IMR-90 (cell line): Measurements from ENCODE around the gene RPS6KA4. TPM values are rescaled to one million over a fixed set of nuclear protein-coding genes. Genes with fewer than 3 reads are reported as not detected.

Source experiments
- ATAC-seq: fragments of 200-7000 bp; cut with Tn5 transposase; 2 replicates; pipeline ENCODE4 v1.9.1; 2020; ENCODE audit warnings: low read depth, mild to moderate bottlenecking, moderate library complexity
- BruUV-seq: library from RNA; stranded (reverse); fragments of 400-500 nt; replicated peaks from 2 replicates; lab custom pipeline; 2021; lab: Mats Ljungman, UMichigan
- CTCF ChIA-PET: fragments of 300-600 bp; formaldehyde crosslinking; extraction: SDS; loops from one replicate; lab custom pipeline; 2021; ENCODE audit warnings: antibody characterized with exemption; lab: Yijun Ruan, JAX
- POLR2A ChIA-PET: fragments of 300-600 bp; sonication (Branson Sonifier 250); formaldehyde crosslinking; loops from one replicate; lab custom pipeline; 2022; ENCODE audit warnings: antibody characterized with exemption; ENCODE audit not compliant: unreplicated experiment; lab: Charles Lee
- DNase-seq: peaks from one replicate; pipeline ENCODE4 v3.0.0; 2013
- H2AFZ ChIP-seq: replicated peaks from 2 replicates; pipeline ENCODE3; 2013; ENCODE audit warnings: low read length, mild to moderate bottlenecking; ENCODE audit not compliant: poor library complexity
- H2AK5ac ChIP-seq: 2 replicates; pipeline ENCODE4 v1.6.1; 2013; ENCODE audit warnings: low read depth, low read length, inconsistent platforms
- H2AK9ac ChIP-seq: replicated peaks from 2 replicates; pipeline ENCODE3; 2013; ENCODE audit warnings: mild to moderate bottlenecking, low read depth, low read length, moderate library complexity; ENCODE audit not compliant: poor library complexity
- H2BK120ac ChIP-seq: 2 replicates; pipeline ENCODE4 v1.6.1; 2013; ENCODE audit warnings: low read depth, low read length, inconsistent platforms
- H2BK15ac ChIP-seq: 3 replicates; pipeline ENCODE4 v1.6.1; 2013; ENCODE audit warnings: low read depth, low read length, inconsistent platforms
- H2BK20ac ChIP-seq: 2 replicates; pipeline ENCODE4 v1.6.1; 2013; ENCODE audit warnings: low read depth, mild to moderate bottlenecking, inconsistent platforms, low read length, moderate library complexity
- H2BK5ac ChIP-seq: 2 replicates; pipeline ENCODE4 v1.6.1; 2013; ENCODE audit warnings: mild to moderate bottlenecking, low read depth, low read length, inconsistent platforms; ENCODE audit not compliant: poor library complexity, severe bottlenecking
- H3K14ac ChIP-seq: replicated peaks from 2 replicates; pipeline ENCODE4 v1.6.1; 2013; ENCODE audit warnings: low read depth, low read length, inconsistent platforms
- H3K18ac ChIP-seq: 2 replicates; pipeline ENCODE4 v1.6.1; 2013; ENCODE audit warnings: low read depth, low read length, control low read depth
- H3K23ac ChIP-seq: 2 replicates; pipeline ENCODE4 v1.6.1; 2013; ENCODE audit warnings: low read depth, low read length, inconsistent platforms
- H3K27ac ChIP-seq: 2 replicates; pipeline ENCODE4 v1.5.1; 2013; ENCODE audit warnings: mild to moderate bottlenecking, control low read depth, low read length; ENCODE audit not compliant: insufficient read depth
- H3K27me3 ChIP-seq: 2 replicates; pipeline ENCODE4 v1.6.1; 2013; ENCODE audit warnings: low read length; ENCODE audit not compliant: control insufficient read depth, insufficient read depth
- H3K36me3 ChIP-seq: 2 replicates; pipeline ENCODE4 v1.6.1; 2013; ENCODE audit warnings: low read length, mixed read lengths; ENCODE audit not compliant: control insufficient read depth, insufficient read depth
- H3K4ac ChIP-seq: 2 replicates; pipeline ENCODE4 v1.6.1; 2013; ENCODE audit warnings: low read depth, low read length, inconsistent platforms
- H3K4me1 ChIP-seq: 2 replicates; pipeline ENCODE4 v1.6.1; 2013; ENCODE audit warnings: low read length, mixed read lengths; ENCODE audit not compliant: control insufficient read depth, insufficient read depth
- H3K4me2 ChIP-seq: 2 replicates; pipeline ENCODE4 v1.6.1; 2013; ENCODE audit warnings: low read depth, mild to moderate bottlenecking, control low read depth, low read length, moderate library complexity
- H3K4me3 ChIP-seq: 2 replicates; pipeline ENCODE4 v1.5.1; 2013; ENCODE audit warnings: low read depth, mild to moderate bottlenecking, control low read depth, low read length, moderate library complexity; ENCODE audit not compliant: insufficient read depth
- H3K56ac ChIP-seq: 2 replicates; pipeline ENCODE4 v1.6.1; 2013; ENCODE audit warnings: low read length, inconsistent platforms; ENCODE audit not compliant: insufficient read depth; ENCODE audit errors: extremely low read depth
- H3K79me1 ChIP-seq, 2 experiments: 2 replicates each; pipeline ENCODE4 v1.6.1; 2013; ENCODE audit warnings: low read length in 2 of 2, inconsistent platforms in 1 of 2, low read depth in 1 of 2
- H3K9ac ChIP-seq: 2 replicates; pipeline ENCODE4 v1.6.1; 2013; ENCODE audit warnings: low read depth, low read length, control low read depth
- H3K9me1 ChIP-seq: 2 replicates; pipeline ENCODE4 v1.6.1; 2013; ENCODE audit warnings: low read length, inconsistent platforms; ENCODE audit not compliant: insufficient read depth
- H3K9me3 ChIP-seq: 2 replicates; pipeline ENCODE4 v1.6.1; 2013; ENCODE audit warnings: low read length; ENCODE audit not compliant: control insufficient read depth, insufficient read depth
- H4K20me1 ChIP-seq: 2 replicates; pipeline ENCODE4 v1.6.1; 2013; ENCODE audit warnings: low read length, inconsistent platforms; ENCODE audit not compliant: insufficient read depth
- H4K5ac ChIP-seq: 2 replicates; pipeline ENCODE4 v1.6.1; 2013; ENCODE audit warnings: mild to moderate bottlenecking, low read depth, low read length, control low read depth
- H4K8ac ChIP-seq, 2 experiments: 2 replicates each; pipeline ENCODE4 v1.6.1; 2013; ENCODE audit warnings: low read depth in 2 of 2, low read length in 2 of 2, control low read depth in 1 of 2, inconsistent platforms in 1 of 2
- H4K91ac ChIP-seq: 2 replicates; pipeline ENCODE4 v1.6.1; 2013; ENCODE audit warnings: low read depth, low read length, inconsistent platforms; ENCODE audit not compliant: insufficient read depth
- BHLHE40 ChIP-seq: fragments of 150-350 bp; IDR thresholded peaks from 2 replicates; pipeline ENCODE4 v1.6.1; 2016; ENCODE audit warnings: mild to moderate bottlenecking, low read depth, low read length
- CEBPB ChIP-seq: IDR thresholded peaks from 2 replicates; pipeline ENCODE4 v1.6.1; 2012; ENCODE audit warnings: low read depth, low read length, improper control_type of control experiment
- CHD1 ChIP-seq: IDR thresholded peaks from 2 replicates; pipeline ENCODE4 v1.6.1; 2012; ENCODE audit warnings: low read depth, low read length, improper control_type of control experiment
- CTCF ChIP-seq: conservative IDR thresholded peaks from 2 replicates; pipeline ENCODE4 v1.5.1; 2012; ENCODE audit warnings: mild to moderate bottlenecking, low read depth, low read length, improper control_type of control experiment
- ELK1 ChIP-seq: fragments of 150-350 bp; IDR thresholded peaks from 2 replicates; pipeline ENCODE4 v1.6.1; 2016; ENCODE audit warnings: low read depth, mild to moderate bottlenecking, low read length, moderate library complexity, borderline replicate concordance
- FOS ChIP-seq: fragments of 150-350 bp; IDR thresholded peaks from 2 replicates; pipeline ENCODE4 v1.6.1; 2016; ENCODE audit warnings: low read depth, low read length
- MAFK ChIP-seq: IDR thresholded peaks from 2 replicates; pipeline ENCODE4 v1.6.1; 2012; ENCODE audit warnings: low read depth, low read length, improper control_type of control experiment
- MAZ ChIP-seq: IDR thresholded peaks from 2 replicates; pipeline ENCODE4 v1.6.1; 2012; ENCODE audit warnings: low read depth, mild to moderate bottlenecking, low read length, improper control_type of control experiment, moderate library complexity, borderline replicate concordance
- MXI1 ChIP-seq: IDR thresholded peaks from 2 replicates; pipeline ENCODE4 v1.6.1; 2012; ENCODE audit warnings: low read depth, mild to moderate bottlenecking, low read length, moderate library complexity, borderline replicate concordance
- NFE2L2 ChIP-seq: fragments of 150-350 bp; IDR thresholded peaks from 2 replicates; pipeline ENCODE4 v1.6.1; 2016; ENCODE audit warnings: low read depth, mild to moderate bottlenecking, low read length
- POLR2A ChIP-seq: IDR thresholded peaks from 2 replicates; pipeline ENCODE4 v1.6.1; 2012; ENCODE audit warnings: mild to moderate bottlenecking, low read depth, low read length
- RAD21 ChIP-seq: IDR thresholded peaks from 2 replicates; pipeline ENCODE4 v1.6.1; 2012; ENCODE audit warnings: low read length, improper control_type of control experiment
- RCOR1 ChIP-seq: IDR thresholded peaks from 2 replicates; pipeline ENCODE4 v1.6.1; 2012; ENCODE audit warnings: mild to moderate bottlenecking, low read length, improper control_type of control experiment; ENCODE audit not compliant: insufficient replicate concordance
- RFX5 ChIP-seq: IDR thresholded peaks from 2 replicates; pipeline ENCODE4 v1.8.0; 2012; ENCODE audit warnings: low read depth, mild to moderate bottlenecking, low read length, moderate library complexity
- SMC3 ChIP-seq: fragments of 150-350 bp; IDR thresholded peaks from 2 replicates; pipeline ENCODE4 v1.6.1; 2016; ENCODE audit warnings: low read depth, mild to moderate bottlenecking, antibody characterized with exemption, low read length, moderate library complexity
- USF2 ChIP-seq: fragments of 150-350 bp; IDR thresholded peaks from 2 replicates; pipeline ENCODE4 v1.6.1; 2017; ENCODE audit warnings: mild to moderate bottlenecking, antibody characterized with exemption, low read length, low read depth
- WGBS, 2 experiments: methylation state at CpG; one replicate each; pipeline versions ENCODE4 v1.1.5 to v1.1.7; 2013; ENCODE audit warnings: missing lambda C conversion rate in 2 of 2; ENCODE audit not compliant: insufficient read length in 1 of 2; ENCODE audit errors: extremely low coverage in 2 of 2; 5-methylcytosine and 5-hydroxymethylcytosine counted together
- dilution Hi-C: fragments of 300-500 bp; cut with HindIII; formaldehyde crosslinking; loops from one replicate; pipeline ENCODE4 v1.14.3; 2018; ENCODE audit warnings: low sequenced_read_pairs; ENCODE audit not compliant: unreplicated experiment
- in situ Hi-C: fragments of 300-500 bp; cut with MboI; formaldehyde crosslinking; loops from 3 replicates; pipeline ENCODE4 v1.14.3; 2019; ENCODE audit warnings: low sequenced_read_pairs, inconsistent platforms, mixed read lengths
- intact Hi-C: fragments of 100-400 bp; cut with micrococcal nuclease; formaldehyde crosslinking; loops from 2 replicates; pipeline ENCODE4 v1.10.0; 2022
- polyA plus RNA-seq, 3 experiments: library from polyadenylated mRNA; depleted of rRNA; stranded (reverse); fragments of >200 nt; gene quantifications; 2 replicates each; pipeline ENCODE4 v1.2.3, GENCODE V29; 2012; ENCODE audit warnings: low replicate concordance in 1 of 3
- total RNA-seq: library from RNA; depleted of rRNA; stranded (reverse); fragments of >200 nt; gene quantifications from 2 replicates; pipeline ENCODE4 v1.2.3, GENCODE V29; 2012

RPS6KA4 gene
- total and polyA plus RNA-seq, 2 of the 4 experiments (the other 2 are of a cell fraction): 38.8 to 52.9 TPM

GRCh38 chr11:64373598-64373974 is 14.6 kb downstream of the RPS6KA4 start:
- H2BK15ac ChIP-seq: no peak overlapping the region
- no peak overlapping the region for H2BK20ac ChIP-seq
- H4K91ac ChIP-seq: no peak overlapping the region
- H3K4me3 ChIP-seq: no peak overlapping the region
- peaks cover 2% of the 10 kb centered on the region; the same call in 1 of the 2 replicates for H3K27me3 ChIP-seq
- no peak overlapping the region for H3K18ac ChIP-seq
- H3K56ac ChIP-seq: no peak overlapping the region
- H2AK5ac ChIP-seq: no peak overlapping the region
- no peaks in the 10 kb centered on the region for H3K9me1 ChIP-seq
- H3K4ac ChIP-seq: no peak overlapping the region
- WGBS, 2 experiments: 80% methylated on average over 1 of the region's 5 CpGs; no CpG with 5 or more reads in 1 of the 2 experiments
- intact Hi-C loops (no loop called here), dilution Hi-C loops (no loop called here), in situ Hi-C loops (no loop called here)
- H3K36me3 ChIP-seq: peaks cover 17% of the 10 kb centered on the region; the same call in 1 of the 2 replicates
- no peak overlapping the region for H3K4me2 ChIP-seq
- DNase-seq (no peak), ATAC-seq (no peak)
- no peaks in the 10 kb centered on the region for H4K20me1 ChIP-seq
- H3K9me3 ChIP-seq: no peaks in the 10 kb centered on the region; the same call in 1 of the 2 replicates
- CTCF ChIA-PET: interaction anchor here (0.9 kb wide), 1 partner anchor 18 kb away, joined by 5 read pairs; no protein-coding TSS in a partner anchor
- POLR2A ChIA-PET: no interaction called here
- no peak overlapping the region for H3K23ac ChIP-seq
- H3K4me1 ChIP-seq: no peaks in the 10 kb centered on the region
- H2AK9ac ChIP-seq: no peak overlapping the region
- BruUV-seq: no TSS peak
- no peak overlapping the region for H2BK5ac ChIP-seq
- no peak overlapping the region for H4K8ac ChIP-seq
- no peak overlapping the region for H2BK120ac ChIP-seq
- H3K9ac ChIP-seq: no peak overlapping the region
- no peak overlapping the region for H2AFZ ChIP-seq
- no peak for TF ChIP-seq ELK1
- no peak for TF ChIP-seq POLR2A
- TF ChIP-seq BHLHE40: no peak
- no peak for TF ChIP-seq CEBPB
- TF ChIP-seq CHD1: no peak
- TF ChIP-seq FOS: no peak
- TF ChIP-seq SMC3: no peak
- no peak for TF ChIP-seq CTCF
- no peak for TF ChIP-seq USF2
- no peak for TF ChIP-seq RFX5
- no peak for TF ChIP-seq RCOR1
- TF ChIP-seq MXI1: no peak
- no peak for TF ChIP-seq RAD21
- no peak for TF ChIP-seq NFE2L2
- no peak for TF ChIP-seq MAZ
- no peak for TF ChIP-seq MAFK
- H3K79me1 ChIP-seq: no peaks in the 10 kb centered on the region
- H3K27ac ChIP-seq: no peak overlapping the region
- no peak overlapping the region for H3K14ac ChIP-seq
- H4K5ac ChIP-seq: no peak overlapping the region
